Mammary epithelial cell (primary cell): ENCODE results near the gene COMMD9.

Experiments used
- EZH2 ChIP-seq: IDR thresholded peaks from 2 replicates; pipeline ENCODE4 v1.6.1; 2012; ENCODE audit warnings: low read length, inconsistent platforms, borderline replicate concordance
- TF ChIP-seq, protein P1 (sequence below), 2 donors: IDR thresholded peaks in 1 of 2; conservative IDR thresholded peaks in 1 of 2; 2 replicates each; pipeline ENCODE4 v1.5.1; 2011 to 2012; ENCODE audit warnings: inconsistent platforms in 2 of 2, low read length in 2 of 2, mild to moderate bottlenecking in 2 of 2, control low read depth in 1 of 2, low read depth in 1 of 2; ENCODE audit not compliant: insufficient read depth in 1 of 2; ENCODE audit errors: extremely low read depth in 1 of 2

GRCh38 chr11:36278531-36279282 is 10.5 kb downstream of the COMMD9 start:
- TF ChIP-seq, protein P1, sequence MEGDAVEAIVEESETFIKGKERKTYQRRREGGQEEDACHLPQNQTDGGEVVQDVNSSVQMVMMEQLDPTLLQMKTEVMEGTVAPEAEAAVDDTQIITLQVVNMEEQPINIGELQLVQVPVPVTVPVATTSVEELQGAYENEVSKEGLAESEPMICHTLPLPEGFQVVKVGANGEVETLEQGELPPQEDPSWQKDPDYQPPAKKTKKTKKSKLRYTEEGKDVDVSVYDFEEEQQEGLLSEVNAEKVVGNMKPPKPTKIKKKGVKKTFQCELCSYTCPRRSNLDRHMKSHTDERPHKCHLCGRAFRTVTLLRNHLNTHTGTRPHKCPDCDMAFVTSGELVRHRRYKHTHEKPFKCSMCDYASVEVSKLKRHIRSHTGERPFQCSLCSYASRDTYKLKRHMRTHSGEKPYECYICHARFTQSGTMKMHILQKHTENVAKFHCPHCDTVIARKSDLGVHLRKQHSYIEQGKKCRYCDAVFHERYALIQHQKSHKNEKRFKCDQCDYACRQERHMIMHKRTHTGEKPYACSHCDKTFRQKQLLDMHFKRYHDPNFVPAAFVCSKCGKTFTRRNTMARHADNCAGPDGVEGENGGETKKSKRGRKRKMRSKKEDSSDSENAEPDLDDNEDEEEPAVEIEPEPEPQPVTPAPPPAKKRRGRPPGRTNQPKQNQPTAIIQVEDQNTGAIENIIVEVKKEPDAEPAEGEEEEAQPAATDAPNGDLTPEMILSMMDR (conservative IDR thresholded peaks at IDR 0.05 in 1 of 2, IDR thresholded peaks at IDR 0.05 in 1 of 2; ENCODE audit: extremely low read depth in 1 of 2, insufficient read depth in 1 of 2, low read depth in 1 of 2, low read length in 2 of 2) = no peak
- TF ChIP-seq EZH2 = no peak
